H9 (cell line): Measurements from ENCODE around the gene RPS6KB1. TPM values are rescaled to one million over a fixed set of nuclear protein-coding genes. Genes with fewer than 3 reads are reported as not detected.
"Not testable (repeated sequence)": the region's sequence is repeated elsewhere in the genome, so short reads cannot be mapped to it uniquely, and the experiment has no call there.

Experiments used
- DNase-seq: peaks from one replicate; pipeline ENCODE4 v3.0.0-alpha.2; 2017
- H2AFZ ChIP-seq: one replicate; pipeline ENCODE4 v1.6.1; 2013; ENCODE audit warnings: mild to moderate bottlenecking, low read length, control low read depth, moderate library complexity
- H2AK5ac ChIP-seq: 2 replicates; pipeline ENCODE4 v1.6.1; 2013; ENCODE audit warnings: low read length, control low read depth, mixed read lengths; ENCODE audit not compliant: insufficient read length
- H2BK120ac ChIP-seq: one replicate; pipeline ENCODE4 v1.6.1; 2013; ENCODE audit warnings: low read depth, mild to moderate bottlenecking, low read length, control low read depth, inconsistent platforms; ENCODE audit not compliant: poor library complexity, severe bottlenecking
- H2BK12ac ChIP-seq: 2 replicates; pipeline ENCODE4 v1.6.1; 2013; ENCODE audit warnings: low read length, control low read depth, mixed read lengths, low read depth; ENCODE audit not compliant: insufficient read length
- H2BK15ac ChIP-seq: 2 replicates; pipeline ENCODE4 v1.6.1; 2013; ENCODE audit warnings: low read depth, low read length, control low read depth
- H2BK20ac ChIP-seq: one replicate; pipeline ENCODE4 v1.6.1; 2013; ENCODE audit warnings: low read depth, mild to moderate bottlenecking, low read length, control low read depth, inconsistent platforms; ENCODE audit not compliant: poor library complexity, severe bottlenecking
- H2BK5ac ChIP-seq: 2 replicates; pipeline ENCODE4 v1.6.1; 2013; ENCODE audit warnings: low read length, control low read depth, mixed read lengths; ENCODE audit not compliant: insufficient read length
- H3K14ac ChIP-seq: 2 replicates; pipeline ENCODE4 v1.6.1; 2013; ENCODE audit warnings: low read length, control low read depth; ENCODE audit not compliant: insufficient read depth
- H3K18ac ChIP-seq: 2 replicates; pipeline ENCODE4 v1.6.1; 2013; ENCODE audit warnings: low read depth, mild to moderate bottlenecking, mixed read lengths, low read length, control low read depth; ENCODE audit not compliant: insufficient read length
- H3K23ac ChIP-seq: 2 replicates; pipeline ENCODE4 v1.6.1; 2013; ENCODE audit warnings: low read length, control low read depth, mixed read lengths, low read depth; ENCODE audit not compliant: insufficient read length
- H3K23me2 ChIP-seq: 2 replicates; pipeline ENCODE4 v1.6.1; 2013; ENCODE audit warnings: low read depth, mild to moderate bottlenecking, mixed read lengths, low read length, control low read depth; ENCODE audit not compliant: insufficient read length, poor library complexity, severe bottlenecking
- H3K27ac ChIP-seq: 2 replicates; pipeline ENCODE4 v1.5.1; 2013; ENCODE audit warnings: low read length, control low read depth, mixed read lengths, low read depth; ENCODE audit not compliant: insufficient read length
- H3K27me3 ChIP-seq: 2 replicates; pipeline ENCODE4 v1.6.1; 2013; ENCODE audit warnings: low read length, control low read depth, inconsistent platforms; ENCODE audit not compliant: insufficient read depth
- H3K4ac ChIP-seq: 2 replicates; pipeline ENCODE4 v1.6.1; 2013; ENCODE audit warnings: low read depth, mild to moderate bottlenecking, control low read depth, inconsistent platforms, low read length, moderate library complexity
- H3K4me1 ChIP-seq: 2 replicates; pipeline ENCODE4 v1.6.1; 2013; ENCODE audit warnings: low read length, control low read depth, inconsistent platforms; ENCODE audit not compliant: insufficient read depth
- H3K4me2 ChIP-seq: 2 replicates; pipeline ENCODE4 v1.6.1; 2013; ENCODE audit warnings: low read length, control low read depth, mixed read lengths; ENCODE audit not compliant: insufficient read length, insufficient read depth
- H3K56ac ChIP-seq: 2 replicates; pipeline ENCODE4 v1.6.1; 2013; ENCODE audit warnings: low read depth, mild to moderate bottlenecking, mixed read lengths, low read length, control low read depth; ENCODE audit not compliant: insufficient read length
- H3K79me1 ChIP-seq: 2 replicates; pipeline ENCODE4 v1.6.1; 2013; ENCODE audit warnings: low read depth, mild to moderate bottlenecking, moderate library complexity, low read length, control low read depth, inconsistent platforms; ENCODE audit not compliant: insufficient read depth, poor library complexity, severe bottlenecking
- H3K79me2 ChIP-seq: 2 replicates; pipeline ENCODE4 v1.6.1; 2013; ENCODE audit warnings: low read length, control low read depth, inconsistent platforms; ENCODE audit not compliant: insufficient read depth
- H3K9ac ChIP-seq: 2 replicates; pipeline ENCODE4 v1.6.1; 2013; ENCODE audit warnings: low read length, control low read depth, mixed read lengths; ENCODE audit not compliant: insufficient read length; ENCODE audit errors: extremely low read depth
- H3K9me3 ChIP-seq: one replicate; pipeline ENCODE4 v1.6.1; 2013; ENCODE audit warnings: low read depth, low read length, inconsistent platforms; ENCODE audit not compliant: control insufficient read depth
- H3T11ph ChIP-seq: one replicate; pipeline ENCODE4 v1.6.1; 2013; ENCODE audit warnings: mild to moderate bottlenecking, low read length, control low read depth, inconsistent platforms
- H4K20me1 ChIP-seq: one replicate; pipeline ENCODE4 v1.6.1; 2013; ENCODE audit not compliant: control insufficient read depth, insufficient read length, insufficient read depth
- H4K5ac ChIP-seq: 2 replicates; pipeline ENCODE4 v1.6.1; 2013; ENCODE audit warnings: low read depth, mild to moderate bottlenecking, mixed read lengths, low read length, control low read depth; ENCODE audit not compliant: insufficient read length
- H4K8ac ChIP-seq: replicated peaks from 2 replicates; pipeline ENCODE4 v1.6.1; 2013; ENCODE audit warnings: low read length, control low read depth, mixed read lengths, low read depth; ENCODE audit not compliant: insufficient read length
- H4K91ac ChIP-seq: 2 replicates; pipeline ENCODE4 v1.6.1; 2013; ENCODE audit warnings: low read depth, mild to moderate bottlenecking, moderate library complexity, mixed read lengths, low read length, control low read depth; ENCODE audit not compliant: insufficient read length
- H3K27ac Mint-ChIP-seq, 3 experiments: 2 replicates in 2 of 3; 3 replicates in 1 of 3; pipeline ENCODE4 v1.8.0; 2020 to 2021; ENCODE audit warnings: mixed read lengths in 3 of 3, mild to moderate bottlenecking in 1 of 3, moderate library complexity in 1 of 3
- H3K27me3 Mint-ChIP-seq: 2 replicates; pipeline ENCODE4 v1.8.0; 2021; ENCODE audit warnings: low read depth, mild to moderate bottlenecking, moderate library complexity, mixed read lengths
- H3K36me3 Mint-ChIP-seq, 3 experiments: 2 replicates in 2 of 3; 3 replicates in 1 of 3; pipeline ENCODE4 v1.8.0; 2020 to 2021; ENCODE audit warnings: low read depth in 3 of 3, mixed read lengths in 3 of 3; ENCODE audit not compliant: insufficient read depth in 1 of 3
- H3K4me1 Mint-ChIP-seq, 2 experiments: 2 replicates each; pipeline ENCODE4 v1.8.0; 2020; ENCODE audit warnings: mixed read lengths in 2 of 2
- H3K4me3 Mint-ChIP-seq, 2 experiments: 2 replicates in 1 of 2; 3 replicates in 1 of 2; pipeline ENCODE4 v1.8.0; 2020 to 2021; ENCODE audit warnings: mild to moderate bottlenecking in 2 of 2, mixed read lengths in 2 of 2, moderate library complexity in 1 of 2
- H3K9me3 Mint-ChIP-seq, 2 experiments: 2 replicates in 1 of 2; 3 replicates in 1 of 2; pipeline ENCODE4 v1.8.0; 2020; ENCODE audit warnings: mild to moderate bottlenecking in 2 of 2, mixed read lengths in 2 of 2, moderate library complexity in 1 of 2
- CTCF ChIP-seq: fragments of 200-600 bp; sonication (generic); conservative IDR thresholded peaks from 3 replicates; pipeline ENCODE4 v1.8.0; 2021; ENCODE audit warnings: antibody characterized with exemption, mild to moderate bottlenecking
- WGBS: extraction: QIAGEN DNeasy Blood & Tissue Kit; methylation state at CpG from one replicate; pipeline ENCODE4 v1.1.7; 2013; ENCODE audit warnings: missing lambda C conversion rate, low lambda C conversion rate, mixed read lengths; ENCODE audit not compliant: insufficient read length; ENCODE audit errors: extremely low coverage; 5-methylcytosine and 5-hydroxymethylcytosine counted together
- total RNA-seq: library from RNA; stranded (reverse); gene quantifications from 2 replicates; pipeline ENCODE4 v1.2.1, GENCODE V29; 2021

RPS6KB1 gene
- total RNA-seq, 1 experiment from 2014 or later, result 36.1 TPM

DNA sequence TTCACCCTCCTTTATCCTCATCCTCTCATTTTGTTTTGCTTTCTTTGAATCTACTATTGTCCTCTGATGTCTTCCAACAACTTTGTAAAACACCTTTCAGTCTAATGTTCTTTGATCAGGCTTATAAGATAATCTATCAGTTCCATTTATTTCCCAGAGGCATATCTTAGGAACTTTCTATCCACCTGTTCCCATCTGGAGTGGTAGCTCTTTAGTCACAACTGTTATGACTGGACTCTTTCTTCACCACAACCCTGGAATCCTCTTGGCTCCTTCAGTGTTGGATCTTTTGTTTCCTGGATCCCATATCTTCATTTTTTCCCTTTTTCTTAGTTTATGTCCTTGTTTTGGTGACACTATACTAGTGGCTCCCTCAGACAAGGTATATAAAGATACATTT, 23.5 kb downstream of the RPS6KB1 start:
- no peak overlapping the region; a peak in 1 of 7 replicates for H3K27ac Mint-ChIP-seq
- no peak overlapping the region for H3K9ac ChIP-seq

GRCh38 chr17:59920637-59921036, 27.7 kb downstream of the RPS6KB1 start:
- not testable (repeated sequence) for H3K9me3 ChIP-seq, H2BK20ac ChIP-seq, H3K4ac ChIP-seq, DNase-seq, H2BK15ac ChIP-seq, H3K4me1 ChIP-seq, H3K27me3 Mint-ChIP-seq, H3K4me2 ChIP-seq, H2BK5ac ChIP-seq, H3K9me3 Mint-ChIP-seq, H3K4me3 Mint-ChIP-seq, H3K79me1 ChIP-seq, H3K18ac ChIP-seq, H3T11ph ChIP-seq, H3K56ac ChIP-seq, H2AK5ac ChIP-seq, H3K4me1 Mint-ChIP-seq, H2AFZ ChIP-seq, H3K14ac ChIP-seq, H3K23me2 ChIP-seq, H2BK12ac ChIP-seq, H3K9ac ChIP-seq, H3K23ac ChIP-seq, H4K91ac ChIP-seq, H3K27me3 ChIP-seq, H4K5ac ChIP-seq, H3K27ac ChIP-seq, H4K8ac ChIP-seq, H3K27ac Mint-ChIP-seq, H2BK120ac ChIP-seq, H3K79me2 ChIP-seq, H4K20me1 ChIP-seq
- peaks cover 4 to 28% (median 19%) of the 10 kb centered on the region in 3 experiments; a peak in 5 of 7 replicates for H3K36me3 Mint-ChIP-seq
- no CpG with 5 or more reads among the region's 5 CpGs for WGBS

More for the DNA sequence above, 23.5 kb downstream of the RPS6KB1 start:
- H3K27me3 Mint-ChIP-seq, result no peaks in the 10 kb centered on the region
- H3K14ac ChIP-seq, result no peak overlapping the region
- H2BK12ac ChIP-seq, result no peak overlapping the region
- H3K9me3 ChIP-seq, result no peaks in the 10 kb centered on the region
- H3K23me2 ChIP-seq, result no peaks in the 10 kb centered on the region
- no peaks in the 10 kb centered on the region for H3K79me1 ChIP-seq
- DNase-seq, result no peak
- no peak overlapping the region for H3K56ac ChIP-seq
- no peak overlapping the region for H3K4ac ChIP-seq
- H3K79me2 ChIP-seq, result no peaks in the 10 kb centered on the region
- H3T11ph ChIP-seq, result no peak overlapping the region
- no peak overlapping the region for H3K18ac ChIP-seq
- no peaks in the 10 kb centered on the region for H3K4me1 Mint-ChIP-seq
- H3K4me1 ChIP-seq, result no peaks in the 10 kb centered on the region
- H2AFZ ChIP-seq, result no peak overlapping the region
- H3K23ac ChIP-seq, result no peak overlapping the region
- H4K5ac ChIP-seq, result no peak overlapping the region
- no peak overlapping the region for H4K8ac ChIP-seq
- peaks cover 4 to 37% (median 26%) of the 10 kb centered on the region in 3 experiments; a peak in 6 of 7 replicates for H3K36me3 Mint-ChIP-seq
- no peak overlapping the region for H2BK15ac ChIP-seq
- H3K27ac ChIP-seq, result no peak overlapping the region
- H4K20me1 ChIP-seq, result no peaks in the 10 kb centered on the region
- H2BK120ac ChIP-seq, result no peak overlapping the region
- TF ChIP-seq CTCF, result no peak
- H4K91ac ChIP-seq, result no peak overlapping the region
- no peak overlapping the region for H2BK5ac ChIP-seq
- no peak overlapping the region for H3K4me3 Mint-ChIP-seq
- no peak overlapping the region for H2AK5ac ChIP-seq
- no peak overlapping the region for H3K4me2 ChIP-seq
- H2BK20ac ChIP-seq, result no peak overlapping the region
- no peaks in the 10 kb centered on the region for H3K27me3 ChIP-seq
- H3K9me3 Mint-ChIP-seq, result no peaks in the 10 kb centered on the region
